COLO829 (cell line): Measurements from ENCODE around the gene FAM110D.

Experiments
- DNase-seq: peaks from one replicate; pipeline ENCODE4 v3.0.0; 2012; ENCODE audit warnings: low spot score

Gene FAM110D

DNA sequence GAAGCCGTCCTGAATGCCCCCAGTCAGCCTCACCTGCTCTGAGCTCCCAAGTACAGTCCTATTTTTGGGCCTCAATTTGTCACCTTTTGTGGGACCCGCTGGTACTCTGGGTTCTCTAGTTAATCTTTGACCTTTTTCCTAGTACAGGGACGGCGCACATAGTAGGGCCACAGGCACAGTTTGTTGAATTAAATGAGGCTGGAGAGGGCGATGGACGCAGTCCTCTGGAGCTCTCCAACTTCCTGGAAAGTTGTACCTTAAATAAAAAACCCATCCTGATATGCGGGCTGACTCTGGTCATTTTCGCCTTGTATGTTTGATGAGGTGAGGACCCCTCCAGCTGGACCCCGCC, 4.8 kb downstream of the FAM110D start:
- no peak for DNase-seq

DNA sequence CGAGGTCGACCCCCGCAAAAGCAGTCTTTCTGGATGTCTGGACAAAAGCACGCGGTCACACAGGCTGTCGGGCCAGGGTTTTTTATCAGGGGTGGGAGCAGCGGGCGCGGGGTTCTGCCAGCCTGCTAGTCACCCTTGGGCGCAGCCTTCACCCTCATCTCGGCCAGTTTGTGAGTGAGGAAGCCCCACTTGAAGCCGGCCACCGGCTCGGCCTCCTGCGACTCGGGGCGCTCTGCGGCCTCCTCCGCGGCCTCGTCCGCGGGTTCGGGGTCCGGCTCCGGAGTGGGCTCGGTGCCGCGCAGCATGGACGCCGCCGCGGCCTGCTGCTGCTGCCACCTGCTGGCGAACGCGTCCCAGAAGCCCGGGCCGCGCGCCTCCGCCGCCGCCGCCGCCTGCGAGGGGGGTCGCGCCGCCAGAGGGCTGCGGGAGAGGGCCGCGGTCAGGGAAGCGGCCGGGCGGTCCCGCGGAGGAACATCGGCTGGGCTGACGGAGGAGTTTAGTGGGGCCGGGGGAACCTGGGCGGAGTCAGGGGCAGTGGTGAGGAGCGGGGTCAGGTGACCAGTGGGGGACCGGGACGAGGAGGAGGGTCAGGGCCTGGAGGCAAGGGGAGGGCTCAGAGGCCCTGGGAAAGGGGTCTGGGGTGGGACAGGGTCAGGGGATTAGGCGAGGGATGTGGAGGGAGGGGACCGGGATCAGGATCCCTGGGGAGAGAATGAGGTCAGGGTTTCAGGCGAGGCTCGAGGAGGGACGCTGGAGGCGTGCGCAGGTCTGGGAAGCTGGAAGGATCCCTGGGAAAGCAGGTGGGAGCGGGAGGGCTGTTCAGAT, 5.4 kb downstream of the FAM110D start:
- DNase-seq: no peak

DNA sequence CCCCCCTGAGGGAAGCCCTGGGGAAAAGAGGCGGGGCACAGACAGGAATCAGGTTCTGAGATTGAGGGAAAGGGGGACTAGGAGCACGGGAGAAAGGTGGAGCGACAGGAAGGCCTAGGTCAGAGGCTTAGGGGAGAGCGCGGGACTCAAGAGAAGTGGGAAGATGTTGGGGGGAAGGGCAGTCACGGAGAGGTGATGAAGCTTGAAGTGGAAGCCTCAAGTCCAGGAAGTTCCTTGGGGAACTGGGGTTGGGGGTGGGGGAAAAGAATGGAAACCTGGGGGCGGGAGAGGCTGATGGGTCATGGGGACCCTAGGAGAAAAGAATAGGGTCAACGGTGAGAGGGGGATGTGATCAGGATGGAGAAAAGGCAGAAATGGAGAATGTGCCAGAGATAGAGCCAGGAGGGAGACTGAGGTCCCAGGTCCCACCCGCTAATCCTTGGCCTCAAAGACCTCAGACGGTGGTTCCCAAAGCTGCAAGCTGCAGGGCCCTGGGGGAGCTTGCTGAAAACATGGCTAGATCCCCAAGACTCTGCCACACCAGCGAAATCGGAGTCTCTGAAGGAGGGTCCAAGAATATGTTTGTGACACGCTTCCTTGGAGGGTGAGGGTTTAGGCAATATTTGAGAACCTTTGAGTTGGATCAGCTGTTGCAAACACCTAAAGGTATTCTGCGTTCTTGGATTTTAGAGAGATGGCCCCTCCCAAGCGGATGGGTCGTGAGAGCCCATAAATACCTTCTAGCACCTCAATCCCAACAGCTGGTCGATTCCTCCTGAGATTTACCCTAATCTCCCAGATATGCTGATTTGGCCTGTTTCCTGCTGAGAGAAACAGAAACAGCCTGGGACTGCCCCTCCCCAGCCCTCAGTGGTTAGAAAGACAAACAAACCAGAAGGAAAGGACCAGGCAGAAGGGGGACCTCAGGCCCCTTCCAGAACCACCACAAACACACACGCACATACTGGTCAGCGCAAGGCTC, 6.3 kb downstream of the FAM110D start:
- DNase-seq: no peak

DNA sequence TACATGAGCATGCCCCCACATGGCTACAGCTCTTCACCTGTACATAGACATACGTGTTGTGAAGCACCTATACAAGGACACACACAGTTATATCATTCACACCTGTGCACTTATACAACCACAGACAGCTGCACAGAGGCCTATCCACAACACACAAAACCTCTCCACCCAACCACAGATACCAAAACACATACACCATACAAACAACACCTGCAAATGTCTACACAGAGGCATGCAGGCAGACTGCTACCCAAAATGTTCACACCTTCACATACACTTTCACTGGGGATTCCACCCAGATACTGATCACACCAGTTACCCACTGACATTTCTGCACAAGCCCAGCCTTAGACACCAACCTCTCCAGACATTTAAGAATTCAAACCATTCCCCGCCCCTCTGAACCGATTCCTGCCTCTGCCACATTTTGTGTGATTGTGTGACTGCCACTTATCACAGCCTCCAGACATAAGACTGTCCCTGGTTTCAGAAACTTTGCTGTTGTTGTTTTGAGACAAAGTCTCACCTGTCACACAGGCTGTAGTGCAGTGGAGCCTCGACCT, 7.9 kb downstream of the FAM110D start:
- no peak for DNase-seq

DNA sequence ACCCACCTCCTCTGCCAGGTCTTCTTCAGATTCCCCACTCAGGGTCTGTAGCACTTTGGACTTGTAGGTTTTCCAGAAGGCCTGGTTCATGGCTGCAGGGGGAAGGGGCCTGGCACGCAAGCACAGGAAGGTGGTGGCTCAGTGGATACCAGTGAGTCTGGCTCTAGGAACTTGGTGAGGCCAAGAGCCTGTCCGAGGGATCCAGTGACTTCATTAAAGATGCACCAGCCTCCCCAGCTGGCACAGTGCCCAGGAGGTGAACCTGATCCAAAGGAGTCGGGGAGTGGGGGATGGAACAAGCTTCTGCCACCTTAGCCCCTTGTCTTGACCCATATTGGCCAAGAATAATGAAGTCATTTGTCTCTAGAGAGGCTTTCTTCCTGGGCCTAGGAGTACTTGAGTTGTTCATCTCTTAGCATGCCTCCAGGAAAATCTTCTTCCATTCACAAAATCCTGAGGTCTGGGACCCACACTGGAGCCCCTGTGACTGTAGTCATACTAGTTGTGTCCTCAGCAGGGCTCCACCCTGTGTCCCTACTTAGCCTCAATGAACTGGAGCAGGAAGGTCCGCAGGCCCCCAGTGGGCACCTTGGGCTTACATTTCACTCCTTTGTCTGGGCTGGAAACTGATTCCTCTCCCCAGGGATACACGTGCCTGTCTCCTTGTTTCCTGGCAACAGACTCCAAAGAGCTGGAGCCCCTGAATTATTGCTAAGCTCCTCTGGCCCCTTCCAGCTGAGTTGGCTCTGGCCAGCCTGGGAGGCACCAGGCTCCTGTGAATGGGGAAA, 9.7 kb downstream of the FAM110D start, which contains the start of gene C1orf232:
Gene C1orf232 (minus strand): TSS at position 554 of the 788 bp plus-strand sequence. CDS start 464 bp downstream, at position 90.
- DNase-seq: no peak

DNA sequence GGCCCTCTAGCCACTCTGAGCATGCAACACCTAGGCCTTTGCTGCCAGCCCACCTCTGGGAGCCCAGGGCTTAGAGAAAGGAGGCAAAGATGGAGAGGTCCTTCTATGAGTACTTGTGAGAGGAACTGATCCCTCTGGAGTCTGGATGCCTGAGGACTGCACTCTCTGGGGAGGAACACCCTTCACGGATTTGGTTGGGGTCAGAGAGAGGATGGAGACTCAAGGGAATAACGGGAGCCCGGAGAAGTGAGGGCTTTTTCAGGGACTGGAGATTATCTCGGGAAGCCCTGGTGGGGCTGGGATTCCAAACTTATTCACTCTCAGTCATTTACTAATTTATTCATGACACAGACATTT, 10.3 kb downstream of the FAM110D start:
- DNase-seq: no peak

DNA sequence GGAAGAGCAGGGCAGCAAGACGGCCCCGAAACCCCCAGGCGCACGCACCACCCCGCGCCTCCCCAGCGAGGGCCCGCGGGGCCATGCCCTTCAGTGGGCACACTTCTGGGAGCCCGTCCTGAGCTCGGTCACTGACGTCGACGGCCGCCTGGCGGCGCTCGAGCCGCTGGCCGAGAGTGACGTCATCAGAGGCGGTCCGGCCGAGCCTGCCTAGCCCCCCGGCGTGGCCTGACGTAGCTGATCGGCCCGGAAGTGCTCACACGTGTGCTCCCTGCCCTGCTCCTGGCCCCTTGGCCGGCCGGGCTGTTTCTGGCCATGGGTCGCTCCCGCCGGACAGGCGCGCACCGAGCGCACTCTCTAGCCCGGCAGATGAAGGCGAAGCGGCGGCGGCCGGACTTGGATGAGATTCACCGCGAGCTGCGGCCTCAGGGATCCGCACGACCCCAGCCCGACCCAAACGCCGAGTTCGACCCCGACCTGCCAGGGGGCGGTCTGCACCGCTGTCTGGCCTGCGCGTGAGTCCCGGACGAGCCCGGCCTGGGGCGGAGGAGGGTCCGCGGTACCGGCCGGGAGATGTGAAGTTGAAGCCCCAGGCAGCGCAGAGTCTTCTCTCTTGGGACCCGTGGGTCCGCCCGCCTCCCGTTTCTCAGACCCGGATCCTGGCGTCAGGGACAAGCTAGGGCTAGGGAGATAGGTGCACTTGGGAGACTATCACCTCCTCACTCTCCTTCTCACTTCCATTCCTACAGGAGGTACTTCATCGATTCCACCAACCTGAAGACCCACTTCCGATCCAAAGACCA, 11.0 kb downstream of the FAM110D start, which contains the start of gene ZNF593:
Gene ZNF593 (plus strand): TSS at position 240 of the 803 bp plus-strand sequence. CDS start 76 bp downstream, at position 316.
- peak; percentile 89 for DNase-seq

DNA sequence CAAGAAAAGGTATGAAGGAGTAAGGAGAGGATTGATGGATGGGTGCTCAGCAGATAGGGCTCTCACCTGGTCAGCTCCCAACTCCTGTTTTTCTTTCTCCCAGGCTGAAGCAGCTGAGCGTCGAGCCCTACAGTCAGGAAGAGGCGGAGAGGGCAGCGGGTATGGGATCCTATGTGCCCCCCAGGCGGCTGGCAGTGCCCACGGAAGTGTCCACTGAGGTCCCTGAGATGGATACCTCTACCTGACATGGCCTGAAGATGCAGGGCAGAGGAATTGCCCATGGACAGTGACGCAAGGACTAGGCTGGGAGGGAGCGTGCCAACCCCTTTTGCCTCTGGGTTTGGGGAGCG, 11.6 kb downstream of the FAM110D start:
- DNase-seq: no peak

DNA sequence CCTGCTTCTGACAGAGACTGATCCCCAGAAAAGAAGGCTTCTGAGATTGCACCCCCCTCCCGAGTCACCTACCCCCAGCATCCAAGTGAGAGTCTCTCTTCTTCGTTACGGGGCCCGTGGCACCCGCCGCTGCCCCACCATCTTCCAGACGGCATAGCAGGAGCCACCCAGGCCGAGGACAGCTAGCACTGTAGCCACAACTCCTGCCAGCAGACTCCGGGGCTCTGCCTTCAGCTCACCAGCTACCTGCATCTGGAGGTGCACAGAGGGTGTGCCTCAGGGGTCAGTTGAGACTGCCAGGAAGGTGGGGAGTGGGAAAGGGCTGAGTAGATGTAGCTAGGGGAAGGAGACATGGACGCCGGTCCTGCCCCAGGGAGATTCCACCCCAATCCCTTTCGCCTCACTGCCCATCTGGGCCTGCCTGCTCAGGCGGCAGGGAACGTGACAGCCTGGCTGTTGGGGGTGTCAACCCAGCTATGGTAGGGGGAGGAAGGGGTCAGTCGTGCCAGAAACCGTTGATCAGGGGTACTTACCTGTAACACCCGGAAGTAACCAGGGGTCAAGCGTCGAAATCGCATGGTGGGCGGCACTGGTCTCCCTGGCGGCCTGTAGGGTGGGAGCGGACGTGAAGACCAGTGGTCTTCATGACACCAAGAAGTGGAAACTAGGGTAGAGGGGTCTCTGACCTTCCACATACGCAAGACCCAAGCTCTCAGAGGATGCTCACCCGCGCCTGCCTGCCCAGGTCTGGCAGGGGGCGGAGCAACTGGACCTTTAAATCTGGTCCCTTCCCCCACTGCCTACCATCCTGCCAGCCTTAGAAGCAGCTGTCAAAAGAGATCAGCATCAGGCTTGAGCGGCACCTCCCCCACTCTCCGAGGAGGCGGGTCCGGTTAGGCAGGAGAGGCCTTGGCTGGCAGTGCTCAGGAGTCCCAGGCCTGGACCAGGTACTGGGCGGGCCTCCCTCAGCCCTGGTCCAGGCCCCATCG, 12.5 kb downstream of the FAM110D start, which contains the start of gene ZNF593OS:
Gene ZNF593OS (minus strand): TSS at position 749 of the 989 bp plus-strand sequence. CDS start 171 bp downstream, at position 578.
- DNase-seq: no peak

DNA sequence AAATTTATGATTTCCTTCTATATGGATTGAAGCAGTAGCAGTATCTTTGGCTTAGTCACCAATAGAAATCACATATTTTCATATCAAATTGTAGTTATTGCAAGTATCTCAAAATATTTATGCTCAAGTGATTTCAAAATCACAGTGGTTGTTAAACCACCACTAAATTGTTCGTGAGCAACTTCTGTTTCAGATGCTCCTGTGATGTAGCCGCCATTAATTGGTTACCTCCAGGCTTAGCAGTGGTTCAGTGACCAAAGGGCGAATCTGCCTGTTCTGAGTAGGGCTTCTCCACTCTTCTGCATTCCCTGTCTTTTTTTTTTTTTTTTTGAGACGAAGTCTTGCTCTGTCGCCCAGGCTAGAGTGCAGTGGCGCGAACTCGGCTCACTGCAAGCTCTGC, 16.5 kb downstream of the FAM110D start:
- DNase-seq: no peak

DNA sequence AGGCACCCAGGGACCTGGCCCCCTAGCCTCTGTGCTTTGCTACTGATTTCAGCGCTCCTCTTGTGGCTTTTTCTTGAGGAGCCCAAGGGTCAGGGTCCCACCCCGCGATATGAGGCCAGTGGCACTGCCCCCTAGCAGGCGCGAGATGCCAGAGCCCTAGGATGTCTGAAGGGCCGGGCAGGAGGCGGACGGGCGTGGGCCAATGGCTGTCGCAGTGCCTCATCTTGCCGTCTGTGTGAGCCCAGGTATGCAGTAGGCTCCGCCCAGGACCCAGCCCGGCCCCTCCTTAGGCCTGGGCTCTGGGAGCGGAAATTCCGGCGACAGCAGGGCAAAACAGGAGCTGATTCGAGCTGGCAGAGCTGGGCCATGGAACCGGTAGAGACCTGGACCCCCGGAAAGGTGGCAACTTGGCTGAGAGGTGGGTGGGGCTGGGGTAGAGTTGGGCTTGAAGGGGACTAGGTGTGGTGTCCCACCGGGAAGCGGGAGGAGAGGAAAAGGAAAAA, 18.4 kb downstream of the FAM110D start, which contains the start of gene CNKSR1:
Gene CNKSR1 (plus strand): TSS at position 310 of the 503 bp plus-strand sequence. CDS start 57 bp downstream, at position 367.
- no peak for DNase-seq

DNA sequence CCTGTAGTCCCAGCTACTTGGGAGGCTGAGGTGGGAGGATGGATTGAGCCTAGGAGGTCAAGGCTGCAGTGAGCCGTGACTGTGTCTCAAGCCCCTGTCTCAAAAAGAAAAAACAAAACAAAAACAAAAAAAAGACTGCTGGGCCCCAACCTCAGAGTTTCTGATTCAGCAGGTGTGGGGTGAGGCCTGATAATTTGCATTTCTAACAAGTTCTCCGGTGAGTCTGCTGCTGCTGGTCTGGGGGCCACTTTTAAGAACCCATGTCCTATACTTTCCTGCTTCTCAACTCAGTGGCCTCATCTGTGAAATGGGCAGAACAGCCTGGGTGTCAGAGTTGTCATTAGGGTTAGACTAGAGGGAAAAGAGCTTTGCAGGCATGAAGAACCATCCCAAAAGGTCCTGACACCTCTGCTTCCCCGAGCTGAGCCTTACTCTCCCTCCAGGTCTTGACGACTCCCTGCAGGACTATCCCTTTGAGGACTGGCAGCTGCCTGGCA, 21.2 kb downstream of the FAM110D start:
- no peak for DNase-seq

DNA sequence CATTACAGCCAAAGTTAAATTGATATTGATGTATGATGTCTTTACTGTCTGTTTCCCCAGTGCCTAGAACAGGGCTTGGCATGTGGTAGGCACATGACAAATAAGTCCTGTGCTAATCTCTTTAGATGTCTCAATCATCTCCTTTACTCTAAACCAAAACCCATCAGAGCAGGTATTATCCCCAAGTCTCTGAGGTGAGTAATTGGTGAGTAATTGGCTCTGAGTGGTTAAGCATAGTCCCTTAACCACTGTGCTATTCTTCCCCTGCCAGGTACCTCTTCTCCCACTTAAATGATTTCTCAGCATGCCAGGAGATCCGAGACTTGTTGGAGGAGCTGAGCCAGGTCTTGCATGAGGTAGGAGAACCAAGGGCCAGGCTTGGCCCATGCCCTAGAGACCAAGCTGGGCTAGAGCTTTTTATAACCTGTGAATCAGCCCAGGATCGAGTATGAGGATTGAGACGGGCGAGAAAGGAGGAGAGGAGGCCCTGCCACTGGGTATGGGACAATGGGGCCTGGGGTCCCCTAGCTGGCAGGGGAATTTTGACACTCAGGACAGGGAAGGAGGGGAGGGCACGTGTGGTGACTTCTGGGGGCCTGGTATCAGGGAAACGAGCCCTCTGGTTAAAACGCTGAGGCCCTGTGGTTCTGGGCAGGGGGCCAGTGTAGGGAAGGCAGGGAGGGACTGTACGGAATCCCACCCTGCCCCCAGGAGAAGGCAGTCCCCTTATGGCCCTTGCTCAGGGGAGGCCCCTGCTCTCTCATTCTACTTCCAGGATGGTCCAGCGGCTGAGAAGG, 22.9 kb downstream of the FAM110D start:
- no peak for DNase-seq

DNA sequence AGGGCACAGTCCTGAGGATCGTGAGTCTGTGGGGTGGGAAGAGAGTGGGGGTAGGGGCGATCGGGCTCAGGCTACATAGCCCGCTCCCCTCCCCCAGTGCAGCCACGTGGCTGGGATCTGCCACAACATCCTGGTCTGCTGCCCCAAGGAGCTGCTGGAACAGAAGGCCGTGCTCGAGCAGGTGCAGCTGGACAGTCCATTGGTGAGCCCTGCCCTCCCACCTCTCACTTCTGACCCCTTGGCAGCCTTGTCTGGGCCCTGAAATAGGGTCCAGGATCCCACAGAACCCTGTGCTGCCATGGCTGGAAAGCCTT, 23.5 kb downstream of the FAM110D start:
- no peak for DNase-seq

DNA sequence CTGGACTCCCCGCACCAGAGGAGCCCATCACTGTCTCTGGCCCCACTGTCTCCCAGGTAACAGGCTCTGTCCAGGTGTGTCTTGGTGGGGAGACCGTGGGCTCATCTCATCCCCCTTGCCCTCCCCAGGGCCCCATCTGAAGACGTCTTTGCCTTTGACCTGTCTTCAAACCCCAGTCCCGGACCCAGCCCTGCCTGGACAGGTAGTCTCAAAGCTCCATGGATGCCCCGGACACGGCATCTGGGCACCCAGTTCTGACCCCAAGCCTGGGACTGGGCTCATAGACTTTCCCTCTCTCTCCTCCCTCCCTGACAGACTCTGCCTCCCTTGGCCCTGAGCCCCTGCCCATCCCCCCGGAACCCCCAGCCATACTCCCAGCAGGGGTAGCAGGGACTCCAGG, 25.2 kb downstream of the FAM110D start:
- no peak for DNase-seq

DNA sequence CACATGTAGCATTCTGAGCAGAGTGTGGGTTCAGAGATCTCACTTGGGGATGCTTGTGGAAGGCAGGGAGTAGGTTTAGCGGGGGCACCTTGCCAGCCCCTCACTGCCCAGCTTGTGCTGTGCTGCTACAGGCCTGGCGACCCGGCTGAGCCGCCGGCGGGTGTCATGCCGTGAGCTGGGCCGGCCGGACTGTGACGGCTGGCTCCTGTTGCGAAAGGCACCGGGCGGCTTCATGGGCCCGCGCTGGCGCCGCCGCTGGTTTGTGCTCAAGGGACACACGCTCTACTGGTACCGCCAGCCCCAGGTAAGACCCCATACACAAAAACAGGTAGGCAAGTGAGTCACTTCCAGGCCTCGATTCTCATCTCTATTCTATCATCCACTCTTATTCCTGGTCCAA, 26.0 kb downstream of the FAM110D start:
- DNase-seq: no peak

DNA sequence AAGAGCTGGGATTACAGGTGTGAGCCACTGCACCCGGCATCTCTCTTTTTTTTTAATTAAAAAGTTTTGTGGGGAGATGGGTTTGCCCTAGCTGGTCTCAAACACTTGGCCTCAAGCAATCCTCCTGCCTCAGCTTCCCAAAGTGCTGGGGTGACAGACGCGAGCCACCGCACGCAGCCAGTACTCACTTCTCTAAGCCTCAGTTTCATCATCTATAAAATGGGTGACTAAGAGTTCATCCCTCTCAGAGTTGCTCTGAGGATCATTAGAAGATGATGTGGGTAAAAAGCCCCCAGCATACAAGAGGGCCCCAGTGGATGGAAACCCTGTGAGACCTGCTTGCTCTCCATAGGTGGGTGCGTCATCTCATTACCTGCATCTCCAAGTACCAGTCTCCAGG, 29.0 kb downstream of the FAM110D start:
- DNase-seq: no peak

DNA sequence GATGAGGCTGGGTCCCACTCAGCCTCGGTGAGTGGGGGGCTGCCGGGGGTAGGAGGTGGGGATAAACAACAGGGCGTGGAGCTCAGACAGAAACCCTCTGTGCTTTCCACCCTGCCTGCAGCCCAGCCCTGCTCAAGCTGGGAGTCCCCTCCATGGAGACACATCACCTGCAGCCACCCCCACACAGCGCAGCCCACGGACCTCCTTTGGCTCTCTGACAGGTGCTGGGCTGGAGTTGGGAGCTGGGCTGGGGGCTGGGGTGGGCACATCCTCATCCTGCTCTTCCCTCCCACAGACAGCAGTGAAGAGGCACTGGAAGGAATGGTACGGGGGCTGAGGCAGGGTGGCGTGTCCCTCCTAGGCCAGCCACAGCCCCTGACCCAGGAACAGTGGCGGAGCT, 29.6 kb downstream of the FAM110D start:
- no peak for DNase-seq
